ENCODE measurements around the gene TRIM71.
"Not testable (repeated sequence)": the region's sequence is repeated elsewhere in the genome, so short reads cannot be mapped to it uniquely, and the experiment has no call there.

The TRIM71 gene

DNA sequence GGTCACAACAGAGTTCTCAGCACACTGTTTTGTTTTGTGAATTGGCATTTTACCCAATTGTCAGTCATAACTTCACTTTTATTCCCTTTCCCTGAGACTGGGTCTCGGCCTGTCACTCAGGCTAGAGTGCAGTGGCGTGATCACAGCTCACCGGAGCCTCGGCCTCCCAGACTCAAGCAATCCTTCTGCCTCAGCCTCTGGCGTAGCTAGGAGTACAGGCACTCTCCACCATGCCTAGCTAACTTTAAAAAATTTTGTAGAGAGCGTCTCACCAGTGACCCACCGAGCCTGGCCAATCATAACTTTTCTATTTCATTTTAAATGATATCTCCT lies 26.5 kb downstream of the TRIM71 start:
- no peak for DNase-seq

DNA sequence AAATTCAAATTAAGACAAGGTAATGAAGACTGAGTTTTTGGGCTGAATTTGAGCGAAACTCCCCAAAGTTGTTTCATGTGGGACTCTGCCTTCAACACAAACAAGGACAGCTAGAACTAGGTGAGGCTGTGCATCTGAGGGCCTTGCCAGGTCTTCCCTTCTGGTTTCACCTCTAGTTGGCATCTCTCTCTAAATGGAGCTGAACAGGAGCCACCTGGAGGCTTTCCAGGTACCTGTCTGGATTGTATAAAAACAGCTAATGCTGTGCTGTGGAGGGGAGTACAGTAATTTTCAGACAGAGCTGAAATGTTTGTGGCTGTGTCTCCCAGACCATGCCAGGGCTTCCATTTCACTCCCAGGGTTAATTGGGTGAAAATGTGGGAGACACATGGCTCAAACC lies 27.1 kb downstream of the TRIM71 start:
- no peak for DNase-seq

DNA sequence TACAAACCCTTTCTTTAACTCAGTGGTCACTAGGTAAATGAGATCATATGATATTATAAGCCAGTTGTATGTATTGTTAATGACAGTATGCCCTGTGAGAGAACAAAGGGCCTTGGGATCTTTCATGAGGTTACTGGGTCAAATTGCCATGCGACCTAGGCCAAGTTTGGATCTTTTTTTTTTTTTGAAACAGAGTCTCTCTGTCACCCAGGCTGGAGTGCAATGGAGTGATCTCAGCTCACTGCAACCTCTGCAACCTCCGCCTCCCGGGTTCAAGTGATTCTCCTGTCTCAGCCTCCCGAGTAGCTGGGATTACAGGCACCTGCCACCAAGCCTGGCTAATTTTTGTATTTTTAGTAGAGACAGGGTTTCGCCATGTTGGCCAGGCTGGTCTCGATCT lies 27.7 kb downstream of the TRIM71 start:
- not testable (repeated sequence) for DNase-seq

DNA sequence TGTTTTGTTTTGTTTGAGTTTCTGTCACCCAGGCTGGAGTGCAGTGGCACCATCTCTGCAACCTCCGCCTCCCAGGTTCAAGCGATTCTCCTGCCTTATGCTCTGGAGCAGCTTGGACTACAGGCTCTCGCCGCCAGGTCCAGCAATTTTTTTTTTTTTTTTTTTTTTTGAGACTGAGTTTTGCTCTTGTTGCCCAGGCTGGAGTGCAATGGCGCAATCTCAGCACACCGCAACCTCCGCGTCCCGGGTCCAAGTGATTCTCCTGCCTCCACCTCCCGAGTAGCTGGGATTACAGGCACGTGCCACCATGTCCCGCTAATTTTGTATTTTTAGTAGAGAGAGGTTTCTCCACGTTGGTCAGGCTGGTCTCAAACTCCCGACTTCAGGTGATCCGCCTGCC lies 29.2 kb downstream of the TRIM71 start:
- DNase-seq = not testable (repeated sequence)

DNA sequence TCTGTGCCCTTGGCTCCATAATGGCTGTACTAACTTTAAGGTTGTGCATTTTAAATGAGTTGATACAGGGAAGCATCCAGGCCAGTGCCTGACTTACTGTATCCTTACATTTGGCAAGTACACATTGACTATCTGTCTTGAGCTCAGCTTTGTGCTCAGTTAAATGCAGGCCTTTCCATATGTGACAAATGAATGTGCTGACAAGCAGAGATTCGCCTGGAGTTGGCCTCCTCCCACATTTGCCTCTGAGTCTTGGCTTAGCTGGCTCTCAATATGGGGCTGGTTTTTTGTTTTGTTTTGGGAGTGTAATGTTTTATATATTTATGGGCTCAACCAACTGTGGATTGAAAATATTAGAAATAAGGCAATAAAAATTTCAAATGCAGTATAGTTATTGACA lies 29.7 kb downstream of the TRIM71 start:
- no peak for DNase-seq

DNA sequence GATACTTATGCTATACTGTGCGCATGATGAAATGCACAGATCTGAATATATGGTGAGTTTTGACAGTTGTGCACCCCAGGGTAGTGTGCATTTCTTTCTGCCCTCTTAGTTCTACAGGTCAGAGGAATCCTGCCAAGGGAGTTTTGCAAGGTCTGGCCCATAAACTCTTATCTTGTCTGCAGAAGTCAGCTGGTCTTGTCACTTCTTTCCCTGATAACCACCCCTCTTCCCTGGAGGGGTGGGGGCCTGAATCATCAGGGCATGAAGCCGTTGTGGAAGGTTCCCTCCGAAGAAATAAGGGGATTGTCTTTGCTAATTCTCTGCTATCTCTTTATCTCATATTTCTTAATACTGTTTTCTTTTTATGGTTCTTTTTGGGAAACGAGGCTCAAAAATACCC lies 30.4 kb downstream of the TRIM71 start:
- no peak for DNase-seq

DNA sequence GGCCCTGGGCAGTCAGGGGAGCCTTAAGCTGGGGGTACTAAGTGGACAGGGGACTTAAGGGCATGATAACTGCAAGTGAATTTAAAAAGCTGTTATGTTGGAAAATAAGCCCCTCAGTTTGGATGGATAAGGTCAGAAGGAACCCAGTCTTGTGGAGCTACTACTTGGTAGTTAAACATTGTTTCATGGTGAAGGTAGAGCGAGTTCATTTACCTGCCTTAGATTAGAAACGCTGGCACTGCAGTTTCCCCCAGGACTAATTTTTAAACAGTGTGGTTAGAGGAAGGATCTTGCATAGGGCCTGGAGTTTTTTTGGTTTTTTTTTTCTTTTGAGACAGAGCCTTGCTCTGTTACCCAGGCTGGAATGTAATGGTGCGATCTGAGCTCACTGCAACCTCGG lies 31.2 kb downstream of the TRIM71 start:
- DNase-seq = no peak

DNA sequence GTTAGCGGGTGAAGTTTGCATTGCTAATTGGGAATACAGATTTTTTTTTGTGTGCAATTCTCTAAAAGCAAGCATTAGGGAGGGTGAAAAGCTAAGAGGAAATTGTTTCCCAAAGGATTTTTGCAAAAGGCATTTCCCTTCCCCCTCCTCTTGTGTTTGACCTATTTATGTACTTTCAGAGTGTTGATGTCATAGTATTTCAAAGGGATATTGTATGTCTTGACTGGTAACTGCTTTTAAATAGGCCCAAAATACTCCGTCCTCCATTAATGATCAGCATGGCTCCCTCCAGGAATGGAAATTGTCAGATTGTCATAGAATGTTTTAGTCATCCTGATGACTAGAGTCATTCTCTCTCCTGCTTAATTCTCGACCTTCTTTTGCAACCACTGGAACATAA lies 32.4 kb downstream of the TRIM71 start:
- no peak for DNase-seq

DNA sequence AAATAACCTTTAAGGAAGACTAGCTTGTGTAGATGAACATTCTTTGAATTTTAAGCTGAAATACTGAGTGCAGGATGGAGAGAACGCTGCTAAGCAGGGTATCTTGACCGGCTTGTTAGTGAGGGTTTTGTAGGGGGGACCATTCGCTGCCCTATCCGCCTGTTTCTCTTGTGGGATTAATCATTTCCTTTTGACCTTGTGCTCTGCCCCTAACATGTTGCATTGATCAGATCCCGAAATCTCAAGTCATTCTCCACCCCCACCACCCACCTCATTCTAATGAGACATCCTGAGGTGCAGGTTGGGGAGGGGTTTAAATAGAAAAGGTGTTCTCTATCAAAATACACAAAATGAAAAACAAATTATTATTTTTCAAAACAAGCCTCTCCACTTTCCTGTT lies 32.8 kb downstream of the TRIM71 start:
- DNase-seq = no peak

DNA sequence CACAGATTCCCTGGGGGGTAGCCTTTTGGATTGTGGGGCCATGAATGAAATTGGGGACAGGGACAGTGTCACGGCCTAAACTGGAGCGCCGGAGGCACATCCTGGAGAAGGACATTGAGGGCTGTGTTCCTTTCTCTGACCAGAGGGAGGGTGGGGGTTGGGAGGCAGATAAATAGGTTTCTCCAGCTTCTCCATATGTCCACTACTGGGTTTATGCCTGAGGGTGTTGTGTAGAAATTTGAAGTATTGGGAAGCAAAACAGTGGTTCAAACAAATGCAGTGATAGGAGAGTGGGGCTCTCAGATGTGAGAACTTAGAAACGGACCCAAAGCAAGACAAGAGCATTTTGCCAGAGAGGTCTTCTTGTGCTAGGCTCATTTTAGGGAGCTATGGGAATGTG lies 34.3 kb downstream of the TRIM71 start:
- no peak for DNase-seq

DNA sequence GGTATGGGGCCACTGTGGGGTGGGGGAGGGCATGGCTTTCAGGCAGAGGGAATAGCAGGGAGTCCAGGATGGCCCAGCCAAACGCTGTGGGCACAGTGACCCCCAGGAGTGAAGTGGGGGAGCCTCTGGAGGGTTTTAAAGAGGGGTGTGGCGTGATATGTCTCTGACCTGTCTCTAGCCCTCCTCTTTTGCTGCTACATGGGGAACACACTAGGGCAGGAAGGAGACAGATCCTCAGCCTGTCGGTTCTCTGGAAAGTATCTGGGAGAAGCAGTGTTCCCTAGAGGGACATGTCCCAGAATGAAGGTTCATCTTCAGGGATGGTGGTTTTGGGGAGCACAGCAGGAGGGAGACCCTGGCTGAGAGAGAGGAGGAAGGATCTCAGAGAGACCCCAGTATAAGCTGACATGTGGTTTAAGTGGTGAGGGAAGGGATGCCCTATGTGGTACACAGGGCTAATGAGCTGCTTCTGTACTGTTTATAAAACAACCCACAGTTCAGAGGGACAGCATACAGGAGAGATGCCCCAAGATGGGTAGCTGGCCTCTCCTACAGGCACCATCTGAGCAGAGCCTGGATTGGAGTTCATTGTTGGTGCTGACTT lies 37.7 kb downstream of the TRIM71 start:
- DNase-seq = no peak

DNA sequence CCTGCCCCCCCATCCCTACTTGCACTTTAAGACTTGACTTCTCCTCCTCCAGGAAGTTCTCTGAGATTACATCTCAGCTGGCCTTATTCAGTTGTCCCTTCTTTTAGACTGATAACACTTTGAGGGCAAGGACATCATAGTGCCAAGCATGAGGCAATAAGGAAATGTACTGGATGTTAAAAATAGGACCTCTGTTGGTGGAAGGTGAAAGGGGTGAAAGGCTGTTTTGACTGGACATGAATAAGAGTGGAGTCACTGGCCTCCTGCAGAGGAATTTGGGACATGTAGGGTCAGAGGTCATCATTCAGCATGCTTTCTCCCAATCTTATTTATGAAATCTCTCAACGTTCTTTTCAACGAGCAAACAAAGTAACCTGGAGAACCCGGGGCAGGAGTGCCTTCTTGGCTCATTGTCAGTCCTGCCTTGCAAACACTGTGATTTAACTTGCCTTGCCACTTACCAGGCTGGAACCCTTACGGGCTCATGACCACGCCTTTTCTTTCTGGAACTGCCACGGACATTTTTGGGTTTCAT lies 38.6 kb downstream of the TRIM71 start:
- no peak for DNase-seq

DNA sequence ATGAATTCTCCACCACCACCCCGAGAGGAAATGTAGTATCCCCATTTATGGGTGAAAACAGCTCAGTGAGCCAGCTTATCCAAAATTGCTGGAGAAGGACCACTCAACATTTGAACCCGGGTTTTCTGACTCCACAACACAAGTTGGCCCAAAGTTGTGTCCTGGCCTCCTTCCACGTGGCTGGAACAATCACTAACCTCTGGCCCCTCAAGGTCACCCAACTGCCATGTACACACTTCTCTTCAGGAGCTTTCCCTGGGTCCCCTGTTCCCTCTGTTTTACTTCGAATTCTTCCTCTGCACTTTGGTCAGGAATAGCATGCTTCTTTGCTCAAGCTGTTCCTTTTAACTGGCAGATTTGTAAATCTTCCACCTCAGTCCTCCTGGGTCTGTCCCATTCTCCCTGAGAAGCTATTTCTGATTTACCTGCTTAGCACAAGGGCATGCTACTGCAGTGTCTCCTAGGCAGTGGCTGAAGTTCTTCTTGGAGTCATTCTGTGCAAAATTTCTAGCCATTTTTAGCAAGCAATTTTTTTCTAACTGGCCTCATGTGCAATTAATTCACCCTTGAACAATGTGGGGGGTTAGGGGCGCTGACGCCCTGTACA lies 39.2 kb downstream of the TRIM71 start:
- no peak for DNase-seq

DNA sequence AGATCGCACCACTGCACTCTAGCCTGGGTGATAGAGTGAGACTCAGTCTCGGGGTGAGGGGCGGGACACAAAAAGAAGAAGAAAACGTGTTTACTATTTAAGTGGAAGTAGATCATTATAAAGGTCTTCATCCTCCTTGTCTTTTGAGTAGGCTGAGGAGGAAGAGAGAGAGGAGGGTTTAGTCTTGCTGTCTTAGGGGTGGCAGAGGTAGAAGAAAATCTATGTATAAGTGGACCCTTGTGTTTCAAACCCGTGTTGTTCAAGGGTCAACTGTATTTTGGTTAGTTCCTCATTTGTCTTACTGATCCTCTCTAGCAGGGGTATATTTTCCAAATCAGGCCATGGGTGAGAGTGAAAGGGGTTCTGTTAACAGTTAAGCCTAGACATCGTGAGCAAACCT lies 40.1 kb downstream of the TRIM71 start:
- no peak for DNase-seq

DNA sequence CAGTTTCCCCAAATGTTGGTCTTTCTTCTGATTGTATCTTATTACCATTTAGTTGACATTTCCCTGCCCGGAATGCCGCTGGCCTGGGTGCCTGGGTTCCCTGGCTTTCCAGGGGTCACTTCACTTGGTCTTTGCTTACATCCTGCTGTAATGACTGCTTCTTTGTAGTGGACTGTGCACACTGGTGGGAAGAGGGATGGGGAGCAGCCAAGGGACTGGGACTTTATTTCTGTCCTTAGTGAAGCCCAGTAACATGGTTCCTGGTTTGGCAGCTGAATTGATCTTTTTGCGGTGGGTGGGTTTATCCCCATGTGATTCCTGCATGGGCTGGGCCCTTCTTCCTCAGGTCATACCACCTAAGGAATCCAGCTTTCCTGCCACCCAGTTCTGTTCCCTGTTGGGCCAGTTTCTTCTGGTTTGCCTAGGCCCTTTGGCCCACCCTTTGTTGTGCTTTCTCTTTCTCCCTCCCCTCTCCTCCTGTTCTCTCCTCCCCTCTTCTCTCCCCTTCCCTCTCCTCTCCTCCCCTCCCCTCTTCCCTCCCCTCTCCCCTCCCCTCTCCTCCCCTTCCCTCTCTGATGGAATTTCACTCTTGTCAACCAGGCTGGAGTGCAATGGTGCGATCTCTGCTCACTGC lies 41.9 kb downstream of the TRIM71 start:
- DNase-seq = no peak

DNA sequence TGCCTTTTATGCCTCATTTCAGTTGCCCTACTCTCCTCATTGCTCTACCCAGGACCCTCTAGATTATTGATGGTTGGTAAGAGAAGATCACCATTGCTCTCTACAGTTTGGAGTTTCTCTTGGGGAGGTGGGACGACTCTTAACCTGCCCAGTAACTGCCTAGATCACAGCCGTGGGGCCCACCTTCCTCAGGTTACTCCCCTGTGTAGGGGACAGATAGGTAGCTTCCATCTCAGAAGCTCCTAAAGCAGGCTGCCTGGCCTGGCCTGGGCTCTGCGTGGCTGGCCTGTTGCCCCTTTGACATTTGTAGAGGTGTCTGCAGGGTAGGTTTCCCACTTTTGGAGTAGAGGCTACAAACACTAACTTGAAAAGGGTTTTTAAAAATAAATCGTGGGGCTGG lies 42.7 kb downstream of the TRIM71 start:
- no peak for DNase-seq

DNA sequence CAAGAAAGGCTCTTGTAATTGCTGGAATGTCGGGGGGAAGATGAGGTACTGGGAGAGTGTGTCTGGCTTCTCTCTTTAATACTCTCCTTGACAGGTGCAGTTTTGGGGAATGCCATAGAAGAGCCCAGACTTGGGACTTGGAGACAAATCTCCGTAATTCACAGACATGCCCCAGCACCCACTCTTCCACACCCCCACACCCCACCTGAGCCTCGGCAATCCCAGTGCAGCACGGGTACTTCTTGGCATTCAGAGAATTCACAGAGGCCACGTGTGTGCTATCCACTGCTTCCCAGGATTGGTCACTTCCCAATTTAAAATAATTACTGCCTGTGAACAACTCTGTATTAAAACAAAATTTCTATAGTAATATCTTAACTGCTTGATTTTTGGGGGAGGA lies 43.9 kb downstream of the TRIM71 start:
- no peak for DNase-seq

DNA sequence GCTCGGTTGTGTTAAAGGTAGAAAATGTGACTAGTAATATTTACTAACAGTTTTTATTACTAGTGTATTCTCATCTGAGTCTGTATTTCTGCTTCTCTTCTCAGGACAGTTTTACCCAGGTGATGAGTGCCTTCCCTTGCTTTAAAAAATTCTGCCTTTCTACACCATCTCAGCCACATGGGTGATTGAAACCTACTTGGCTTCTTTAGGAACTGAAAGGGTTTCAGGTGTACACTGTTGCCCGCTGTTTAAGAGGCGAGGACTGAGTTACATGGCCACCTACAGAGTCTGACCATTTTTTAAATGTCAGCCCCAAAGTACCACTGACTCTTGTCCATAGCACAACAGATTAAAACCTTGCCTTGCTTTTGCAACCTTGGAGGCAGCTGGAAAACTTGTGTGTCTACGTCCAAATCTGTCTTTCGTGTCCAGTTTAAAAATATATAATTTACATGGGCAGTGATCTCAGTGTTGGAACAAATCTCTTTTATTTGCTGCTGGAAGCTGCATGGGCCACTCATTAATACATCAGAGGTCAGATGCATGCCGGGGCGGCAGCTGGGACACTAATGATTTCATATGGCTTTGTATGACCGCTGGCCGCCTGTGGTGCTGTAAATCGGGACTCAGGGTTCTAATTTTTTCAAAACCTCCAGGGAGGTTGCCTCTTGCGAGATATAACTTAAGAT lies 44.6 kb downstream of the TRIM71 start:
- no peak for DNase-seq

DNA sequence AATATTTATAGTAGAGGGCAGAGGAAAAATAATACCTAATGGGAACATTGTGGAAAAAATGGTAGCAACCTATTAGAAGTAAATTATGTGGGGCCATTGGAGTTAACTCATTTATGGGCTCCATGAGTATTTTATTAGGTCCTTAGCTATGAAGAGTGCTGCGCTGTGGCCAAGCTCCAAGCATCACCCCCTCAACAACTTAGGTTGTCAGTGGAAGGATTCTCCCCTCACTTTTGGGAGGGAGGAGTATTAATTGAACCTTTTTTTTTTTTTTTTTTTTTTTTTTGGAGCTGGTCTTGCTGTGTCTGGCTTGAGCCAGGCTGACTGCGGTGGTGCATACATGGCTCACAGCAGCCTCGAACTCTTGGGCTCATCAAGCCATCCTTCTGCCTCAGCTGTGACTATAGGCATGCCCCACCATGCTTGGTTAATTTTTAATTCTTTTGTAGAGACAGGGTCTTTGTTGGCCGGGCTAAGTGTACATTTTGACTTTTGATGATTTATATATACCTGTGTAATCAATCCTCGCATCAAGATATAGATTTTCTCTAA lies 45.2 kb downstream of the TRIM71 start:
- DNase-seq = no peak

DNA sequence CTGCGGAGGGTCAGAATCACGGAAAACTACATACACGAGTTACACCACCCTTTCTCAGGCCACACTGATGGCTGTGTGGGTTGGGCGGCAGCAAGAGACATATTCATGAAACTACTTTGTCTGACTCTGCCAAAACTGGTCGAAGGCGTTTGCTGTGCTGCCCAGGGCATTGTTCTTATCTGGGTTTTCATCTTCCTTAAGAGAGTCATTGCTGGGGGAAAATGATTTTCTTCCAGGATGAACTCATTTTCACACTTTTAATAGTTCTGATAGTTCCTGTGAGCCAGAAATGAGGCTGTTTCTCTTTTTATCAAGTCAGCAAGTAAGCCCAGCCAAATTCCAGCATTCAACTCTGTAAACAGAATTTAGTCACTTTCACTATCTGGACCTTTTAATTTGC lies 47.6 kb downstream of the TRIM71 start:
- DNase-seq = no peak

DNA sequence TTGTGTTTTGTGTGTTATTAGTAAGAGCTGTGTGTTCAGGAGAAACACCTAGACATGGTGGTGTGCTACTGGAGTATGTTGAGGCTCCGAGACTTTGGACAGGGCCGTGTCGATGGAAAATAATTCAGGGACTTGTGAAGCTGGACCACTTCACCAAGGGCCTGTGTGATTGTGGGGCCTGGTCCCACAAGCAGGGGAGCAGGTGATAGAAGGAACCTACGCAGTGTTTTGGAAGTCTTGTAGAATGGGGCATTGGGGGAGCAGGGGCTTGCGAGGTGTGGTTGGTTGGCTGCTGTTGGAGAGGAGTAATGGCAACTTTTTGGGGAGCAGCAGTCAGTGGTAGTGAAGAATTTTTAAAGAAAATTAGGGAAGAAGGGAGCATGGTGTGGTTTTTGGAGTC lies 48.7 kb downstream of the TRIM71 start:
- DNase-seq = no peak

DNA sequence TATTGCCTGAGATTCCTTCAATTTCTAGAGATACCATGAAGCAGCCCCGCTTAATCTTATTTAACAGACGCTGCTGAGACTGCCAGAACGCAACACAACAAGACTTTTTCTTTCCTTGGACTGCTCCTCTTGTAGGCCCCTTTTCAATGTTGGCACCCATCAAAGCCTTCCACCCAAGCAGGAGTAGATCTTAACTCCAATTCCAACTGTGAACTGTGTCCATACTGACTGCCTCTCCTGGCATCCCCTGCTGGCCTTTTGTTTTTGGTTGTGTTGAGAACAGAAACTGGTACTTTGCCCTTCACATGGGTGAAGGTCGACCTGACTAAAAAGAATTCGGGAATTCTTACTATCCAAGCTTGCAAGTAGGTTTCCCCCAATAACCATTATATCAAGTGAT lies 50.2 kb downstream of the TRIM71 start:
- no peak for DNase-seq

DNA sequence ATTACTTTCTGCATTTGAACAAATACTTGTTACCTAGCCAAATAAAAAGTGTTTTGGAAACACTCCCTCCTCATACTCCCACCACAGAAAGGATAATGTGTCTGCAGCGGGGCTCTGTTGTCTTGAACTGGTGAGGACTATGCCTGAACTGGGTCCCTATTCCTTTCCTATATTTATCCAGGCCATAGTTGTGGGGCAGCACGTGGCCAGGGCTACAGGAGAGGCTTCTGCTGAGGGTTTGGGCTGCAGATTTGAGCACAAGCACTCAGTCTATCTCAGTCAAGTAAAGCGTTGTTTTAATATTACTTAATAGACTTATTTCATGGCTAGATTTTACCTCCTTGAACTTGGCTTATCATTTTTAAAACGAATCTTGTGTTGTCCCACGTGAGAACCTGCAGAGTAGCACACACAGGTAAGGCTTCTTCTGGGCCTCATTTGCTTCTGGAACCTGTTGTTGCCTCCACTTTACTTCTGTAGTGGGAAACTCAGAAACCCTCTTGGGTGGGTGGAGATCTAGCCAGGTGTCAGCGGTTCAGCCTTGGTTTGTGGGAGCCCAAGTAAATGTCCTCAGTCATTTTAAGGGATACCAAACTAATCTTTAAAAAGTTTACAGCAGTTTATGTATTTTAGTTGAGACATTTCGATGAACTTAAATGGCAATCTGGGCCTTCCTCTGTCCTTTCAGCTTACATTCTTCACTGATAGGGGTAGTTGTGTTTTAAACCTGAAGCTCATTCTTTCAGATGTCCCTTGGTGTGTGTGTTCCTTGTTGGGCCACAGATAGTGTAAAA lies 51.1 kb downstream of the TRIM71 start:
- no peak for DNase-seq

Measured in activated T-cell treated with anti-CD3 and anti-CD28 coated beads, Interleukin-2, amount 50 U/mL, for 48 hours (primary cell).